HepG2 (cell line): Measurements from ENCODE around the gene HPCAL1. TPM values are rescaled to one million over a fixed set of nuclear protein-coding genes. Genes with fewer than 3 reads are reported as not detected.

Source experiments
- HOMEZ ChIP-seq: IDR thresholded peaks from 2 replicates; pipeline ENCODE4 v1.6.1; 2016; ENCODE audit warnings: low read depth
- HOXA5 ChIP-seq: sonication (generic); formaldehyde crosslinking; IDR thresholded peaks from 2 replicates; pipeline ENCODE4 v1.4.0; 2020; ENCODE audit warnings: missing genetic modification reagents
- PATZ1 ChIP-seq: sonication (generic); formaldehyde crosslinking; IDR thresholded peaks from 2 replicates; pipeline ENCODE4 v1.4.0; 2020; ENCODE audit warnings: missing genetic modification reagents
- SKI ChIP-seq: fragments of 450-650 bp; IDR thresholded peaks from one replicate; pipeline ENCODE4 v1.6.1; 2018; ENCODE audit warnings: mild to moderate bottlenecking; ENCODE audit not compliant: partially characterized antibody
- SKIL ChIP-seq: sonication (generic); formaldehyde crosslinking; IDR thresholded peaks from 2 replicates; pipeline ENCODE4 v1.8.0; 2022; ENCODE audit warnings: missing genetic modification reagents, mild to moderate bottlenecking, moderate library complexity, borderline replicate concordance
- TBP ChIP-seq: sonication (generic); formaldehyde crosslinking; IDR thresholded peaks from 2 replicates; pipeline ENCODE4 v1.5.0; 2020; ENCODE audit warnings: missing genetic modification reagents
- TFAP4 ChIP-seq: sonication (generic); IDR thresholded peaks from 2 replicates; pipeline ENCODE4 v1.6.1; 2016; ENCODE audit warnings: low read depth, borderline replicate concordance
- ZKSCAN8 ChIP-seq: IDR thresholded peaks from 2 replicates; pipeline ENCODE4 v1.6.1; 2016; ENCODE audit warnings: borderline replicate concordance, missing genetic modification reagents, missing compliant biosample characterization
- ZNF101 ChIP-seq: sonication (generic); formaldehyde crosslinking; IDR thresholded peaks from 2 replicates; pipeline ENCODE4 v1.4.0; 2020; ENCODE audit warnings: mild to moderate bottlenecking, low read depth, missing genetic modification reagents, borderline replicate concordance
- ZNF282 ChIP-seq: fragments of 450-650 bp; IDR thresholded peaks from 2 replicates; pipeline ENCODE4 v1.6.1; 2018; ENCODE audit not compliant: partially characterized antibody
- ZNF318 ChIP-seq: sonication (generic); formaldehyde crosslinking; IDR thresholded peaks from 2 replicates; pipeline ENCODE4 v1.4.0; 2020; ENCODE audit warnings: mild to moderate bottlenecking, missing genetic modification reagents
- ZNF329 ChIP-seq: sonication (generic); formaldehyde crosslinking; IDR thresholded peaks from 2 replicates; pipeline ENCODE4 v1.9.0; 2021; ENCODE audit warnings: low read depth, mild to moderate bottlenecking, missing genetic modification reagents
- ZNF564 ChIP-seq: sonication (generic); formaldehyde crosslinking; IDR thresholded peaks from 2 replicates; pipeline ENCODE4 v1.8.1; 2023; ENCODE audit warnings: mild to moderate bottlenecking, missing genetic modification reagents
- polyA plus RNA-seq, 8 experiments: library from polyadenylated mRNA; depleted of rRNA in 3 of 8; stranded (reverse) in 7 of 8; unstranded in 1 of 8; fragments of >200 nt; fragmentation: Illumina TruSeq in 4 of 8; extraction: Trizol in 4 of 8; gene quantifications; 2 replicates each; pipeline versions ENCODE4 v1.2.1 to v1.2.3, GENCODE V29; 2011 to 2016; ENCODE audit warnings: low read depth in 4 of 8, missing spikeins in 1 of 8, mixed read lengths in 1 of 8; ENCODE audit not compliant: insufficient read depth in 1 of 8
- total RNA-seq, 5 experiments: library from RNA; depleted of rRNA; stranded (reverse); fragments of >200 nt; fragmentation: Illumina TruSeq; extraction: Trizol; gene quantifications; 2 replicates each; pipeline ENCODE4 v1.2.3, GENCODE V29; 2016; ENCODE audit warnings: low read depth in 1 of 5

Gene HPCAL1
- total and polyA plus RNA-seq, 2 of the 13 experiments (the other 11 are each of a cell fraction or from before 2014, with no cell fraction given): 29.5 to 29.9 TPM

GRCh38 chr2:10302479-10303180 lies at the start of gene HPCAL1 (continued):
- no peak for TF ChIP-seq ZNF318 (CRISPR knock-in tag)
- no peak for TF ChIP-seq ZNF101 (CRISPR knock-in tag)
- TF ChIP-seq TFAP4: peak; percentile 62; the same call in 1 of the 2 replicates
- 0 out of 2 replicates have a peak, but pooled peaks have one; percentile 36 for TF ChIP-seq HOXA5 (CRISPR knock-in tag)
- peak; percentile 60 for TF ChIP-seq SKIL (CRISPR knock-in tag)
- TF ChIP-seq TBP (CRISPR knock-in tag): 0 out of 2 replicates have a peak, but pooled peaks have one; percentile 33
- peak; percentile 58; the same call in 1 of the 2 replicates for TF ChIP-seq HOMEZ
- TF ChIP-seq ZNF282: no peak
- TF ChIP-seq SKI: peak; percentile 27
- peak; percentile 48; the same call in 1 of the 2 replicates for TF ChIP-seq ZKSCAN8 (CRISPR knock-in tag)
- no peak for TF ChIP-seq ZNF329 (CRISPR knock-in tag)
- peak; percentile 95 for TF ChIP-seq PATZ1
- peak; percentile 98 for TF ChIP-seq ZNF564 (CRISPR knock-in tag)
